Left renal cortex interstitium (tissue), 4 donors: ENCODE results near the gene CTNND1. TPM values are rescaled to one million over a fixed set of nuclear protein-coding genes. Genes with fewer than 3 reads are reported as not detected.
"Not testable (repeated sequence)": the region's sequence is repeated elsewhere in the genome, so short reads cannot be mapped to it uniquely, and the experiment has no call there.

Experiments used
- DNase-seq, 4 donors: peaks; one replicate each; pipeline ENCODE4 v3.0.0-alpha.2; 2013; ENCODE audit warnings: low read depth in 4 of 4, low spot score in 2 of 4, missing footprints in 1 of 4
- polyA plus RNA-seq, 4 donors: library from polyadenylated mRNA; unstranded; fragments of 120-200 nt; gene quantifications; one replicate each; pipeline ENCODE4 v1.2.1, GENCODE V29; 2013; ENCODE audit not compliant: insufficient read length in 4 of 4

CTNND1 gene
- polyA plus RNA-seq, 4 donors, result 181 to 247 (median 217) TPM

- DNase-seq, result not testable (repeated sequence)
These were observed 77.0 kb downstream of the CTNND1 start for GRCh38 chr11:57838609-57839008.

DNA sequence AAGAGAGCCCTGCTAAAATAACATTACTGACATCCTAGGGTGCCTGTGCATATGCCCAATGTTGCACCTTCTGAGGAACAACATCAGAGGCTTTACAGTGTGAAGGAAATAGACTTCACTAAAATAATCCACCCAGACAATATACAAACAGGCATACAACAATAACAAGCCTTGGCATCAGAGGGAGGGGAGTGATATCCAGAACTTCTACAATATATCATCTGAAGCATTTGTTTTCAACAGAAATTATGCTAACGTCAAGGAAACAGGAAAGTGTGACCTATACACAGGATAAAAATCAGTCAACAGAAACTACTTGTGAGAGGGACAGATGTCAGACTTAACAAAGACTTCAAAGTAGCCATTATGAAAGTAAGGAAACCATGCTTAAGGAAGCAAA, 81.3 kb downstream of the CTNND1 start:
- no peak for DNase-seq

DNA sequence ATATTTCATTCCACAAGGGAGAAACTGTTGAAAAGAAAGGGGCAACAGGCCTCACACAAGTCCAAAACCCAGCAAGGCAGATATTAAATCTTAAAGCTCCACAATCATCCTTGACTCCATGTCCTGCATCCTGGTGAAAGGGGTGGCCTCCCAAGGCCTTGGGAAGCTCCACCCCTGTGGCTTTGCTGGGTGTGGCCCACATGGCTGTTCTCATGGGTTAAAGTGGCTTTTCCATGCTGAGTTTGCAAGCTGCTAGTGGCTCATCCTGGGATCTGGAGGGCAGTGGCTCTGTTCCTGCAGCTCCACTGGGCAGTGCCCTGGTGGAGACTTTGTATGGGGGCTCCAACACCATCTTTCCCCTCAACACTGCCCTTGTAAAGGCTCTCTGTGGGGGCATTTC, 106.4 kb downstream of the CTNND1 start:
- DNase-seq, result no peak

- DNase-seq, result no peak
These were observed 106.9 kb downstream of the CTNND1 start for GRCh38 chr11:57868491-57868890.

Other genes starting within 250 kb of the CTNND1 start
- 1 to 10 TPM; 6.7 to 8.8 (median 7.0) TPM for gene SLC43A1, start 246.1 kb upstream of the CTNND1 start, polyA plus RNA-seq
- gene TIMM10, start 231.0 kb upstream of the CTNND1 start, polyA plus RNA-seq, result 10 to 100 TPM; 45.8 to 59.3 (median 52.2) TPM
- gene SMTNL1, start 224.2 kb upstream of the CTNND1 start, polyA plus RNA-seq, result under 1 TPM; 0.11 to 0.46 (median 0.22) TPM
- gene UBE2L6, start 194.1 kb upstream of the CTNND1 start, polyA plus RNA-seq, result 10 to 100 TPM; 32.3 to 47.6 (median 44.0) TPM
- gene SERPING1, start 164.1 kb upstream of the CTNND1 start, polyA plus RNA-seq, result 100 to 1,000 TPM; 145 to 174 (median 160) TPM
- 1 to 10 TPM; 1.6 to 5.6 (median 3.2) TPM for gene YPEL4, start 111.9 kb upstream of the CTNND1 start, polyA plus RNA-seq
- 10 to 100 TPM; 13.5 to 17.8 (median 15.6) TPM for gene CLP1, start 104.0 kb upstream of the CTNND1 start, polyA plus RNA-seq
- gene ZDHHC5, start 93.7 kb upstream of the CTNND1 start, polyA plus RNA-seq, result 10 to 100 TPM; 50.0 to 55.6 (median 53.0) TPM
- 10 to 100 TPM; 16.7 to 25.9 (median 22.5) TPM for gene MED19, start 49.6 kb upstream of the CTNND1 start, polyA plus RNA-seq
- 100 to 1,000 TPM; 108 to 120 (median 118) TPM for gene TMX2, start 49.2 kb upstream of the CTNND1 start, polyA plus RNA-seq
- gene SELENOH, start 20.3 kb upstream of the CTNND1 start, polyA plus RNA-seq, result 100 to 1,000 TPM; 110 to 168 (median 131) TPM
- gene BTBD18, start 10.0 kb upstream of the CTNND1 start, polyA plus RNA-seq, result under 1 TPM in 3 of 4 donors, not detected in 1; 0.24 to 0.49 (median 0.33) TPM